T-helper 17 cell (primary cell): ENCODE measurements around the gene ABLIM3. TPM values are rescaled to one million over a fixed set of nuclear protein-coding genes. Genes with fewer than 3 reads are reported as not detected.

Experiments
- ATAC-seq: fragments of 150-1000 bp; cut with Tn5 transposase; 2 replicates; pipeline ENCODE4 v1.10.0; 2021; ENCODE audit warnings: mild to moderate bottlenecking, moderate library complexity
- DNase-seq, 3 donors: peaks; one replicate each; pipeline versions ENCODE4 v3.0.0 to v3.0.0-alpha.2; 2020 to 2021
- H3K9me3 ChIP-seq: one replicate; pipeline ENCODE4 v1.7.0; 2013; ENCODE audit warnings: low read length, mild to moderate bottlenecking; ENCODE audit not compliant: control insufficient read depth, poor library complexity, severe bottlenecking
- H3K27ac Mint-ChIP-seq: one replicate; pipeline ENCODE4 v1.8.0; 2022; ENCODE audit warnings: mild to moderate bottlenecking, moderate library complexity, mixed read lengths
- H3K27me3 Mint-ChIP-seq: one replicate; pipeline ENCODE4 v1.8.0; 2022; ENCODE audit warnings: mixed read lengths
- H3K36me3 Mint-ChIP-seq: one replicate; pipeline ENCODE4 v1.8.0; 2022; ENCODE audit warnings: low read depth, mixed read lengths
- H3K4me1 Mint-ChIP-seq: one replicate; pipeline ENCODE4 v1.8.0; 2022; ENCODE audit warnings: mild to moderate bottlenecking, mixed read lengths
- H3K4me3 Mint-ChIP-seq: one replicate; pipeline ENCODE4 v1.8.0; 2022; ENCODE audit warnings: mild to moderate bottlenecking, moderate library complexity, mixed read lengths
- total RNA-seq, 4 donors: library from RNA in 2 of 4; stranded (reverse) in 2 of 4; gene quantifications; one replicate each; pipeline ENCODE4 v1.2.3 and lab custom pipeline; 2022 to 2026

ABLIM3 gene
- total RNA-seq, 2 donors from 2014 or later, result 0.55 to 18.5 TPM

GRCh38 chr5:149228618-149229297 lies 87.5 kb downstream of the ABLIM3 start:
- Mint-ChIP-seq H3K36me3 (no peaks in the 10 kb centered on the region), H3K27ac (no peak overlapping the region), H3K4me3 (no peak overlapping the region), H3K4me1 (peaks cover 2% of the 10 kb centered on the region), H3K27me3 (peaks cover 32% of the 10 kb centered on the region)
- no peaks in the 10 kb centered on the region for H3K9me3 ChIP-seq
- ATAC-seq (no peak), DNase-seq (no peak)

GRCh38 chr5:149229298-149229937 lies 88.1 kb downstream of the ABLIM3 start:
- H3K27me3 Mint-ChIP-seq, result peaks cover 36% of the 10 kb centered on the region
- ATAC-seq (no peak), DNase-seq (no peak)
- H3K4me3 Mint-ChIP-seq, result no peak overlapping the region
- H3K4me1 Mint-ChIP-seq, result peaks cover 2% of the 10 kb centered on the region
- H3K36me3 Mint-ChIP-seq, result no peaks in the 10 kb centered on the region
- H3K9me3 ChIP-seq, result no peaks in the 10 kb centered on the region
- no peak overlapping the region for H3K27ac Mint-ChIP-seq

GRCh38 chr5:149235841-149236240 lies 94.5 kb downstream of the ABLIM3 start:
- no peak for DNase-seq
- H3K27me3 Mint-ChIP-seq, result peaks cover 40% of the 10 kb centered on the region
- peaks cover 10% of the 10 kb centered on the region for H3K4me1 Mint-ChIP-seq
- no peak overlapping the region for H3K4me3 Mint-ChIP-seq
- no peaks in the 10 kb centered on the region for H3K36me3 Mint-ChIP-seq
- H3K27ac Mint-ChIP-seq, result no peak overlapping the region
- ATAC-seq, result no peak
- H3K9me3 ChIP-seq, result no peaks in the 10 kb centered on the region

GRCh38 chr5:149237662-149238061 lies 96.4 kb downstream of the ABLIM3 start:
- peaks cover 13% of the 10 kb centered on the region for H3K4me1 Mint-ChIP-seq
- DNase-seq (no peak), ATAC-seq (no peak)
- H3K9me3 ChIP-seq, result no peaks in the 10 kb centered on the region
- no peak overlapping the region for H3K4me3 Mint-ChIP-seq
- no peaks in the 10 kb centered on the region for H3K36me3 Mint-ChIP-seq
- H3K27ac Mint-ChIP-seq, result no peak overlapping the region
- H3K27me3 Mint-ChIP-seq, result peaks cover 40% of the 10 kb centered on the region

GRCh38 chr5:149238540-149238939 lies 97.2 kb downstream of the ABLIM3 start:
- Mint-ChIP-seq H3K4me1 (peaks cover 17% of the 10 kb centered on the region), H3K27ac (peak overlapping the region; percentile 14)
- no peak for ATAC-seq

GRCh38 chr5:149239917-149240316 lies 98.6 kb downstream of the ABLIM3 start:
- peak; percentile 18 for ATAC-seq
- no peaks in the 10 kb centered on the region for H3K36me3 Mint-ChIP-seq
- H3K27ac Mint-ChIP-seq, result peak overlapping the region; percentile 86
- H3K4me3 Mint-ChIP-seq, result peak overlapping the region; percentile 66
- H3K9me3 ChIP-seq, result no peaks in the 10 kb centered on the region
- no peak for DNase-seq
- H3K27me3 Mint-ChIP-seq, result peaks cover 23% of the 10 kb centered on the region
- peaks cover 17% of the 10 kb centered on the region for H3K4me1 Mint-ChIP-seq

More at GRCh38 chr5:149238540-149238939, 97.2 kb downstream of the ABLIM3 start:
- H3K36me3 Mint-ChIP-seq, result no peaks in the 10 kb centered on the region
- H3K27me3 Mint-ChIP-seq, result peaks cover 33% of the 10 kb centered on the region
- DNase-seq, result no peak
- no peaks in the 10 kb centered on the region for H3K9me3 ChIP-seq
- no peak overlapping the region for H3K4me3 Mint-ChIP-seq

- Mint-ChIP-seq H3K36me3 (peaks cover 3% of the 10 kb centered on the region), H3K4me3 (peak overlapping the region; percentile 66)
Observed at GRCh38 chr5:149240354-149240998, 99.2 kb downstream of the ABLIM3 start.

GRCh38 chr5:149242339-149242738 lies 101.0 kb downstream of the ABLIM3 start:
- DNase-seq (no peak), ATAC-seq (no peak)
- Mint-ChIP-seq H3K4me3 (no peak overlapping the region), H3K27me3 (peaks cover 18% of the 10 kb centered on the region), H3K27ac (no peak overlapping the region), H3K4me1 (peaks cover 22% of the 10 kb centered on the region), H3K36me3 (peaks cover 3% of the 10 kb centered on the region)
- H3K9me3 ChIP-seq, result no peaks in the 10 kb centered on the region

More at GRCh38 chr5:149240354-149240998, 99.2 kb downstream of the ABLIM3 start:
- DNase-seq (peak; percentile 47 to 58 (median 52)), ATAC-seq (peak; percentile 98)
- H3K4me1 Mint-ChIP-seq, result peaks cover 22% of the 10 kb centered on the region
- peaks cover 20% of the 10 kb centered on the region for H3K27me3 Mint-ChIP-seq
- H3K9me3 ChIP-seq, result no peaks in the 10 kb centered on the region
- H3K27ac Mint-ChIP-seq, result peak overlapping the region; percentile 86

- Mint-ChIP-seq H3K27me3 (peaks cover 15% of the 10 kb centered on the region), H3K4me1 (peaks cover 9% of the 10 kb centered on the region), H3K36me3 (peaks cover 3% of the 10 kb centered on the region), H3K4me3 (no peak overlapping the region), H3K27ac (no peak overlapping the region)
- DNase-seq, result no peak
- no peak for ATAC-seq
- H3K9me3 ChIP-seq, result no peaks in the 10 kb centered on the region
Observed at GRCh38 chr5:149246906-149247305, 105.6 kb downstream of the ABLIM3 start.

GRCh38 chr5:149247726-149248125 lies 106.4 kb downstream of the ABLIM3 start:
- peaks cover 3% of the 10 kb centered on the region for H3K36me3 Mint-ChIP-seq
- no peak overlapping the region for H3K27ac Mint-ChIP-seq
- DNase-seq (no peak), ATAC-seq (no peak)
- peaks cover 9% of the 10 kb centered on the region for H3K4me1 Mint-ChIP-seq
- H3K27me3 Mint-ChIP-seq, result peaks cover 15% of the 10 kb centered on the region
- H3K4me3 Mint-ChIP-seq, result no peak overlapping the region
- no peaks in the 10 kb centered on the region for H3K9me3 ChIP-seq

GRCh38 chr5:149251546-149251945 lies 110.3 kb downstream of the ABLIM3 start:
- H3K4me3 Mint-ChIP-seq, result no peak overlapping the region
- ATAC-seq (no peak), DNase-seq (no peak)
- H3K4me1 Mint-ChIP-seq, result no peaks in the 10 kb centered on the region
- H3K27ac Mint-ChIP-seq, result no peak overlapping the region
- H3K27me3 Mint-ChIP-seq, result peaks cover 15% of the 10 kb centered on the region
- no peaks in the 10 kb centered on the region for H3K9me3 ChIP-seq
- peaks cover 2% of the 10 kb centered on the region for H3K36me3 Mint-ChIP-seq

GRCh38 chr5:149254506-149254905 lies 113.2 kb downstream of the ABLIM3 start:
- peaks cover 2% of the 10 kb centered on the region for H3K36me3 Mint-ChIP-seq
- H3K27ac Mint-ChIP-seq, result no peak overlapping the region
- no peak for DNase-seq
- no peak overlapping the region for H3K4me3 Mint-ChIP-seq
- no peaks in the 10 kb centered on the region for H3K9me3 ChIP-seq
- peaks cover 23% of the 10 kb centered on the region for H3K27me3 Mint-ChIP-seq
- H3K4me1 Mint-ChIP-seq, result no peaks in the 10 kb centered on the region
- ATAC-seq, result no peak

GRCh38 chr5:149256451-149256850 lies 115.2 kb downstream of the ABLIM3 start:
- H3K9me3 ChIP-seq, result no peaks in the 10 kb centered on the region
- peaks cover 2% of the 10 kb centered on the region for H3K36me3 Mint-ChIP-seq
- H3K27ac Mint-ChIP-seq, result no peak overlapping the region
- no peak overlapping the region for H3K4me3 Mint-ChIP-seq
- no peaks in the 10 kb centered on the region for H3K4me1 Mint-ChIP-seq
- ATAC-seq (no peak), DNase-seq (no peak)
- H3K27me3 Mint-ChIP-seq, result peaks cover 30% of the 10 kb centered on the region
